GM12892 (cell line): ENCODE results near the gene PRSS21.

Source experiments
- DNase-seq: peaks from one replicate; pipeline ENCODE4 v3.0.0; 2011; ENCODE audit not compliant: insufficient read length
- FAIRE-seq: peaks from 2 replicates; lab custom pipeline; 2011; peaks lifted over from hg19 to GRCh38; lab: Jason Lieb, UNC
- POLR2A ChIP-seq: IDR thresholded peaks from 2 replicates; pipeline ENCODE4 v1.6.1; 2011; ENCODE audit warnings: low read depth, low read length, control low read depth
- POLR2AphosphoS5 ChIP-seq: IDR thresholded peaks from 2 replicates; pipeline ENCODE4 v1.6.1; 2011; ENCODE audit warnings: low read depth, low read length, control low read depth
- TAF1 ChIP-seq: IDR thresholded peaks from 2 replicates; pipeline ENCODE4 v1.6.1; 2011; ENCODE audit warnings: low read depth, mild to moderate bottlenecking, control low read depth, low read length, borderline replicate concordance

PRSS21 gene

DNA sequence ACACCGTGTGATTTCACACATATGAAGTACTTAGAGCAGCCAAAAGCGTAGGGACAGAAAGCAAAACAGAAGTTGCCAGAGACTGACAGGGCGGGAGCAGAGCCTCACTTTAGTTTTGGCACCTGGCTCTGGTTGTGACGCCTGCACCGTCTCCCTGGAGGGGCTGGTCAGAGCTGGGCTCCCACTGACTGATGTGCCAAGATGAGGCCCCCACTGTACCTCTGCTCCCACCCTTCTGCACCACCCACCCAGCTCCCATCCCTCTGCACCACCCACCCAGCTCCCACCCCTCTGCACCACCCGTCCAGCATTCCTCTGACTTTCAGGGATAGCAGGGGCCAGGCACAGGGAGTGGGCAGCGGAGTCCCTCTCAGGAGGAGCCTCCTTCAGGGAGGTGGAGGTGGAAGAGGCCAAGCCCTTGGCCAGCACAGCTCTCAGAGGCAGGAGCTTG lies 3.2 kb upstream of the PRSS21 start:
- DNase-seq: no peak
- no peak for TF ChIP-seq TAF1
- TF ChIP-seq POLR2A: no peak
- TF ChIP-seq POLR2AphosphoS5: no peak
- no peak for FAIRE-seq

DNA sequence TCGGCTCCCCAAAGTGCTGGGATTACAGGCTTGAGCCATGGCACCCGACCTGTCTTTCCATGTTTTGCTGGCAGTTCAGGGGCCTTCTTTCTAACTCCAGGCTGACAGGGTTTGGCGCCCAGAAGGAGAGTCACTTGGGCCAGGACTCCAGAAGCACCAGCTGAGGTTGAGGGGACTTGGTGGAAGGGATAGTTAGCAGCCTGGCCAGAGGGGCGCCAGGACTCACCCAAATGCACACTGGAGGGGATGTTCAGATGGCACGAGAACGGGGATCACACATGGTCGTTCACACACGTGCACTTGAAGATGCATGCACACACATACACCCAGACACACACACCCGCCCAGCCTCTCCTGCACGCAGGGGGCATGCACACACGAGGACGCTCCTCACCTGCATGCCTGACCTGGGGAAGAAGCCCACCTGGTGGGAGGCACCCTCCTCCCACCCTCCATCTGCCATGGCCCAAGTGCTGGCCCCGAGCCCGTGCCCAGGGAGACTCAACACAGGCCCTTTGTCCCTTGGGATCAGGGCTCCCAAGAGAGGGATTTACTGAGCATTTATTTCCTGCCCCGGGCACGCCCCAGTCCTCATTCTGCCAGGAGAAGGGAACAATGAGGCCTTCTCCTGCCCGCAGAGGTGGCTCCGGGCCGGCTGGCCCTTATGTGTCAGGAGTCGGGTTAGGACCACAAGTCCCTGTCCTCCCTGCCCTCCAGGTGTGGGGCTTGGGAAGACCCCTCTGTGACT lies 2.3 kb upstream of the PRSS21 start:
- TF ChIP-seq POLR2AphosphoS5: no peak
- no peak for TF ChIP-seq POLR2A
- TF ChIP-seq TAF1: no peak
- DNase-seq: no peak
- no peak for FAIRE-seq

DNA sequence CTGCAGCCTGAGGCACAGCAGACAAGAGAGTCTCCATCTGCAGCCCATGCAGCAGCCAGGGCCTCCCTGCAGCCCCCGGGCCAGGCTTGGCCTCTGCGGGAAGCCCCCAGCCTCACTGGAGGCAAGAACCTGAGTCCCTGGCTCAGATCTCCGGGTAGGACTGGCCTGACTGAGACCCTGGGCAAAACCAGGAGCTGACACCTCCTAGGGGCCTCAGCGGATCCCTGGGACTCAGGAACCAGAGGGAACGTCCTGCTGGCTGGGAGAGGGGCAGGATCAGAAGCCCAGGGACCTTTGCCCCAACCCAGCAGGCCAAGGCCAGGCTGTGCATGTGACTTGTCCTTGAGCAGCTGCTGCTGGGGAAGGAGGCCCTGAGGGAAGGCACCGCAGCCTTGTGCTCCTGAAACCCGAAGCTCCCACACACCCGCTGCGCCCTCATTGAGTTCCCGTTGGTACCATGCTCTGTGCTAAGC lies 1.7 kb upstream of the PRSS21 start:
- no peak for FAIRE-seq
- no peak for TF ChIP-seq POLR2AphosphoS5
- no peak for TF ChIP-seq TAF1
- no peak for TF ChIP-seq POLR2A
- no peak for DNase-seq

DNA sequence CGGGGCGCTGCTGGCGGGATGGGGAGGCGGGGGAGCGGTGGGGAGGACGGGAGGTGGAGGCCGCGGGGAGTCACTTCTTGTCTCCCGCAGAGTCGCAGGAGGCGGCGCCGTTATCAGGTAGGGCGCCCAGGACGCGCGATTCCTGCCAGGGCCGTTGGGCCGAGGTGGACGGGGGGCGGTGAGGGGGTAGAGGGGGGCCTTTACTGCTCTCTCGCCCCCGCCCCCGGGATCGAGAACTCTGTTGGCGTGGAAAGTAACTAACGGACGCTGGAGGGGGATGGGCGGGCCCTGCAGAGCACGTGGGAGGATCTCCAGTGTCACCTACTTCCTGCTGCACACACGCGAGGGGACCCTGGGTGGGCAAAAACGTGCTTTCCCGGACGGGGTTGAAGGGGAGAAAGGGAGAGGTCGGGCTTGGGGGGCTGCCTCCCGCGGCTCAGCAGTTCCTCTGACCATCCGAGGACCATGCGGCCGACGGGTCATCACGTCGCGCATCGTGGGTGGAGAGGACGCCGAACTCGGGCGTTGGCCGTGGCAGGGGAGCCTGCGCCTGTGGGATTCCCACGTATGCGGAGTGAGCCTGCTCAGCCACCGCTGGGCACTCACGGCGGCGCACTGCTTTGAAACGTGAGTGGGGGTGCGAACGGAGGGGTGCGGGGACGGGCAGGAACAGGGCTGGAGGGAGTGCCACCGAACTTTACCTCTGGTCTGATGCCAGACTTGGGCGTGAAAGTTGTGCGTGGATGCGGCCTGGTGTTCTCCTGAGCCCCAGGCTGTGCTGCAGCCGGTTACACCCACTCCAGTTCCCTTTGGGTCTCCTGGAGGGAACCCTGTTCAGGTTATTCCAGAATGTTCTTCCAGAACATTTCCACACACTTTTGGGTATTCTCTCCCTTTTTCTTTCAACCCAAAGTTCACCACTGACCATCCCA lies 569 bp downstream of the PRSS21 start:
- FAIRE-seq: no peak
- TF ChIP-seq POLR2AphosphoS5 (no peak), TAF1 (no peak), POLR2A (no peak)
- DNase-seq: no peak

DNA sequence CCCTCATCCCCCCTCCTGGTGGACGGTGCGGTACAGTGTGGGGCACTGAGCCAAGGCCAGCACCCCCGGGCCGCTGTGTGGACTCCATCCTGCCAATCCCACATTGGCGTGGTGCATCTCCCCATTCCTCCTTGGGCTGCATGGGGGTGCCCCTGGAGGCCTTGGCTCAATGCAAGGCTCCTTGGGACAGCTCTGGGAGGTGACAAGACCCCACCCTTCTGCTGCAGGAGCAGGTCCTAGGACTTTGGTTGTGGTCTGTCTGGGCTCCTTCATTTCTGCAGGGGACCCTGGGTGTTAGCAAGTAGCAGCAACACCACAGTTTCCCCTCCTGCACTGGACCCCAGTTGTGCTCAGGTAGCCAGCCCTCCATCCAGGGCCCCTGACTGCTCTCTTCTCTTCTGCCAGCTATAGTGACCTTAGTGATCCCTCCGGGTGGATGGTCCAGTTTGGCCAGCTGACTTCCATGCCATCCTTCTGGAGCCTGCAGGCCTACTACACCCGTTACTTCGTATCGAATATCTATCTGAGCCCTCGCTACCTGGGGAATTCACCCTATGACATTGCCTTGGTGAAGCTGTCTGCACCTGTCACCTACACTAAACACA lies 1.3 kb downstream of the PRSS21 start:
- TF ChIP-seq POLR2A (no peak), POLR2AphosphoS5 (no peak), TAF1 (no peak)
- FAIRE-seq (no peak), DNase-seq (no peak)

DNA sequence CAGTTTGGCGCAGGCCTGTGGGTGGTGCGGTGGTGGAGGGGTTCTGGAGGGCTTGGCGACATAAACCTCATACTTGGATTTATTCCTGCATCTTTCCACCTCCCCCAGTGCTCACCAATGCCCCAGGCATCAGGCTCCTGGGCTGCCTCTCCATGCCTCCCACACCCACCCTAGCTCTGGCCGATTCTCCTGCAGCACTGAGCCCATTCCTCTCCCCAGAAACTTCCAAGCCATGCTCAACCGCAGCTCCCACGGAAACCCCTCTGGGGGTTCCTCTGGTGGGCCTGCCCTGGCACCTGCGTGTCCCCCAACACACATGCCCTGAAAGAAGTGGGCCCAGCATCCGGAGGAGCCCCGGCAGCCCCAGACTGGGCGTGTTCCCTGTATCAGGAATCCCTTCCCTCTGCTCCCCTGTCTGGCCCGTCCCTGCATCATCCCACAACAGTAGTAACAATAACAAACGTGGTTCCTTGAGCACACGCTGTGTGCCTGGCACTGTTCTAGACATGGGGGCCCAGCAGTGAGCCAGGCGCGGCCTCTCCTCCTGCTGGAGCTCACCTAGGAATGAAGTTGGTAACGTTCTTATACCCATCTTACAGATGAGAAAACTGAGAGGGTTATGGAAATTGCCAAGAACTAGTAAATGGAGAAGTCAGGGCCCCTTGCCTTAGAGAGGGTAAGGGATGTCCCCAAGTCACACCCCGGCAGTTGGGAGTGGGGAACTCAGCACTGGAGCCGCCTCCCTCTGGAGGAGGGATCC lies 2.3 kb downstream of the PRSS21 start:
- TF ChIP-seq TAF1: no peak
- no peak for TF ChIP-seq POLR2AphosphoS5
- no peak for TF ChIP-seq POLR2A
- no peak for DNase-seq
- FAIRE-seq: no peak

DNA sequence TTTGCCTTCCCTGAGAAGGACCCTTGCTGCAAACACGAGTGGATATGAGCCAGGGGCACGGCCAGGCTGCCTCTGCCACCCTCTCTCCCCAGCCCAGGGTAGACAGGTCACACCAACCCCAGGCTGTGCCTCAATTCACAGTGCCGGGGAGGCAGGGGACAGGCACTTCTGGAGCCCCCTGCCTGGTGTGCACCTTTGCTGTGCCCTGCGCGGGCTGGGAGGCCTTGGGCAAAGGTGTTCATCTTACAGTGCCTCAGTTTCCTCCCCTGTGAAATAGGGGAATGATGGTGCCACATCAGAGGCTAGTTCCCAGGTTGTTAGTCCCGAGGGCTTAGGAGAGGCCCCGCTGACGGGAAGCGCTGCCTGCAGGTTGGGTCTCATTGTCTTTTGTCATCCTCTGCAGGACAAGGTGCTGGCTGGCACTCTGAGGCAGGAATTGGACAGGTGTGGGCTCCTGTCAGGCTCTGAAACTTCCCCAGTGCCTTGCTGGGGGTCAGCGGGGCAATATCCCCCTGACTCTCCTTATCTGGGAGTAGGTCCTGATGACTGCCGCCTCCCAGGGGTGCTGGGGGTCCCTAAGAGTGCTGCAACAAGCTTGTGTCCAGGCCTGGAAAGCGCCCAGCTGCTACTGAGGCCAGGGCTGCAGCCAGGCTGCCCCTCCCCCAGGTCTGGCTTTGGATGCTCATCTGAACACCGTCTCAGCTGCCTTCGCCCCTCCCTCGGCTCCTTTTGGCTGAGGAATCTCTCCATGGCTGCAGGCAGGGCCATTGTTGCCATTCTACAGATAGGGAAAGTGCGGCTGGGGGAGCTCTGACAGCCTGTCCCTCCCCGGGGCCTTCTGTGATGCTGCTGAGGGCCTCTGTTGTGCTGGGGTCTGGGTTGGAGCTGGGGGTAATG lies 3.1 kb downstream of the PRSS21 start:
- no peak for DNase-seq
- FAIRE-seq: no peak
- TF ChIP-seq TAF1 (no peak), POLR2A (no peak), POLR2AphosphoS5 (no peak)

DNA sequence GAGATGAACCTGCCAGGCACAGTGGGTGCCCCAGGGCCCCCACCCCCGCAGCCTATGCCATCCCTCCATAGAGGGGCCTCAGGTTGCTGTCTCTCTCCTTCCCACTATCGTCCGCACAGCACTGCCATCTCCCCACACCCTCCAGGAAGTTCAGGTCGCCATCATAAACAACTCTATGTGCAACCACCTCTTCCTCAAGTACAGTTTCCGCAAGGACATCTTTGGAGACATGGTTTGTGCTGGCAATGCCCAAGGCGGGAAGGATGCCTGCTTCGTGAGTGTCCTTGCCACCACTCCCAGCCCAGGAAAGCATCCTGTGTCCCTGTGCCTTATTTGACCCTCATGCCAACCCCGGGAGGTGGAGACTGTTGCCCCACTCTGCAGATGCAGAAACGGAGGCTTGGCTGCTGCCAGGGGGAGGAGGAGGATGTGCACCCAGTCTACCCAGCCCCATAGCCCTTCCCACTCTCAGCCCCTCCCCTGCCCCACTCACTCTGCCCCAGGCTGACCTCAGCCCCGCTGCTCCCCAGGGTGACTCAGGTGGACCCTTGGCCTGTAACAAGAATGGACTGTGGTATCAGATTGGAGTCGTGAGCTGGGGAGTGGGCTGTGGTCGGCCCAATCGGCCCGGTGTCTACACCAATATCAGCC lies 3.9 kb downstream of the PRSS21 start:
- no peak for TF ChIP-seq POLR2A
- no peak for TF ChIP-seq POLR2AphosphoS5
- no peak for TF ChIP-seq TAF1
- no peak for FAIRE-seq
- DNase-seq: no peak

DNA sequence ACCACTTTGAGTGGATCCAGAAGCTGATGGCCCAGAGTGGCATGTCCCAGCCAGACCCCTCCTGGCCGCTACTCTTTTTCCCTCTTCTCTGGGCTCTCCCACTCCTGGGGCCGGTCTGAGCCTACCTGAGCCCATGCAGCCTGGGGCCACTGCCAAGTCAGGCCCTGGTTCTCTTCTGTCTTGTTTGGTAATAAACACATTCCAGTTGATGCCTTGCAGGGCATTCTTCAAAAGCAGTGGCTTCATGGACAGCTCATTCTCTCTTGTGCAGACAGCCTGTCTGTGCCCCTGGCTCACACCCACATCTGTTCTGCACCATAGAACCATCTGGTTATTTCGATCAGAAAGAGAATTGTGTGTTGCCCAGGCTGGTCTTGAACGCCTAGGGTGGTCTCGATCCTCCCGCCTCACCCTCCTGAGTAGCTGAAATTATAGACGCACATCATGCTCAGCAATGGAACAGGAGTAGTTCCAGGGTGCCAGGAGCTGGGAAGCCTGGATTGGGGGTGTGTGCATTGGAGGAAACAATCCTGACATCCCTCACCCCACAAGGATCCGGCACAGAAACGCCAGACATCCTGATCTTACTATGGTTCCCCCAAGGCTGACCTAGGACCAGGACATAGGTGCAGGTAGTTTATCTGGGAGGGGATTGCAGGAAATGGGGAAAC lies 4.6 kb downstream of the PRSS21 start:
- TF ChIP-seq POLR2A (no peak), POLR2AphosphoS5 (no peak), TAF1 (no peak)
- DNase-seq (no peak), FAIRE-seq (no peak)

DNA sequence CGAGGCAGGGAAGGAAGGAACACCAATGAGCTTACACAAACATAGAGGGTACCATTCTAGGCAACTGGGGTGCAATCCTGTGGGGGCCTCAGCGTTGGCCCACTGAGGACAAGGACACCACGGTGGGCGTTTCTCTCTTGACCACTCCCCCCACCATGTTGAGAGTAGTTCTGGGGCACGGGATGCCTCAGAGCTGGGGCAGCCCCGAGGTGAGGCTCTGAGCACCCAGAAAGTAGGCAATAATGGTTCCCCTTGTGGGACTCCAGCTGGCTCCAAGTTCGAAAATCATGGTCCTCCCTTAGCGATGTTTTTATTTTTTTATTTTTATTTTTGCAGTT lies 5.1 kb downstream of the PRSS21 start:
- TF ChIP-seq POLR2A: no peak
- no peak for TF ChIP-seq TAF1
- no peak for TF ChIP-seq POLR2AphosphoS5
- no peak for FAIRE-seq
- no peak for DNase-seq

DNA sequence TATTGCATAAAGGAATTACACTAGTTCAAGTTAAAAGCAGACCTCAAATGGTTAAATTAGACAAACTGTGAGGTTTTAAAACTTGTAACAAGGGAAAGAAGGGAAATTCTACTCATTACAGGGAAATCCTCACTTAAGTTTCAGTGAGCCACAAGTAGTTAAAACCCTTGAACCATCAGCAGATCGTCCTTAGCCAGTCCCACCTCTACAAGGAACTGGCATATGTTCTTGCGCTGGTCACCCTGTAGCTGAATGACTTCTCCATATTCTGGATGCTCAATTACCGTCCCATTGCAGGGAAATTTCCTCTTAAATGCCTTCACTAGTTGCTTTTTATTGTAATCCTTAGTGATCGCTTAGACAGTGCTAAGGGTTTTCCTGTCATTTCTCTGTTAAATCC lies 5.5 kb downstream of the PRSS21 start:
- no peak for FAIRE-seq
- DNase-seq: no peak
- TF ChIP-seq POLR2AphosphoS5 (no peak), TAF1 (no peak), POLR2A (no peak)
